GM23338 (cell line): Measurements from ENCODE around the gene KRT81. TPM values are rescaled to one million over a fixed set of nuclear protein-coding genes. Genes with fewer than 3 reads are reported as not detected.

Experiments used
- ATAC-seq: fragments of 200-7000 bp; cut with Tn5 transposase; 3 replicates; pipeline ENCODE4 v1.9.1; 2020
- DNase-seq: peaks from one replicate; pipeline ENCODE4 v3.0.0-alpha.2; 2015; ENCODE audit warnings: low spot score
- H2AFZ ChIP-seq: fragments of 200-600 bp; sonication (generic); 2 replicates; pipeline ENCODE4 v1.8.0; 2016; ENCODE audit warnings: antibody characterized with exemption, mild to moderate bottlenecking, moderate library complexity
- H3F3A ChIP-seq: fragments of 200-600 bp; sonication (generic); replicated peaks from 2 replicates; pipeline ENCODE4 v1.8.0; 2017; ENCODE audit warnings: antibody characterized with exemption, mixed run types, low read depth
- H3K27ac ChIP-seq: fragments of 200-600 bp; sonication (generic); 2 replicates; pipeline ENCODE4 v1.6.1; 2016; ENCODE audit warnings: low read depth
- H3K27me3 ChIP-seq: fragments of 200-600 bp; sonication (generic); 2 replicates; pipeline ENCODE4 v1.8.0; 2016; ENCODE audit warnings: mild to moderate bottlenecking, mixed run types, moderate library complexity; ENCODE audit not compliant: insufficient read depth
- H3K36me3 ChIP-seq: fragments of 200-600 bp; sonication (generic); 2 replicates; pipeline ENCODE4 v1.8.0; 2016; ENCODE audit warnings: mild to moderate bottlenecking; ENCODE audit not compliant: insufficient read depth
- H3K4me1 ChIP-seq: fragments of 200-600 bp; sonication (generic); 2 replicates; pipeline ENCODE4 v1.8.0; 2016; ENCODE audit warnings: mild to moderate bottlenecking, moderate library complexity; ENCODE audit not compliant: insufficient read depth
- H3K4me2 ChIP-seq: fragments of 200-600 bp; sonication (generic); 2 replicates; pipeline ENCODE4 v1.7.1; 2017; ENCODE audit warnings: mixed run types
- H3K4me3 ChIP-seq: fragments of 200-600 bp; sonication (generic); 2 replicates; pipeline ENCODE4 v1.6.1; 2016; ENCODE audit warnings: mixed run types
- H3K79me2 ChIP-seq: fragments of 200-600 bp; sonication (generic); replicated peaks from 2 replicates; pipeline ENCODE4 v1.8.0; 2017; ENCODE audit warnings: mild to moderate bottlenecking; ENCODE audit not compliant: insufficient read depth
- H3K9me2 ChIP-seq: fragments of 200-600 bp; sonication (generic); 2 replicates; pipeline ENCODE4 v1.8.0; 2017; ENCODE audit not compliant: insufficient read depth
- H4K20me1 ChIP-seq: fragments of 200-600 bp; sonication (generic); replicated peaks from 2 replicates; pipeline ENCODE4 v1.8.0; 2017; ENCODE audit warnings: mild to moderate bottlenecking; ENCODE audit not compliant: insufficient read depth
- H3K27ac Mint-ChIP-seq: 2 replicates; pipeline ENCODE4 v1.8.0; 2020; ENCODE audit warnings: inconsistent platforms, mild to moderate bottlenecking, moderate library complexity, mixed read lengths
- H3K27me3 Mint-ChIP-seq: 3 replicates; pipeline ENCODE4 v1.8.0; 2022; ENCODE audit warnings: low read depth, mild to moderate bottlenecking, moderate library complexity, mixed read lengths, inconsistent platforms; ENCODE audit not compliant: insufficient read depth, poor library complexity
- H3K36me3 Mint-ChIP-seq: 3 replicates; pipeline ENCODE4 v1.8.0; 2021; ENCODE audit warnings: low read depth, mild to moderate bottlenecking, inconsistent platforms, moderate library complexity, mixed read lengths
- H3K4me1 Mint-ChIP-seq: 3 replicates; pipeline ENCODE4 v1.8.0; 2020; ENCODE audit warnings: mild to moderate bottlenecking, inconsistent platforms, mixed read lengths
- H3K4me3 Mint-ChIP-seq: 3 replicates; pipeline ENCODE4 v1.8.0; 2021; ENCODE audit warnings: moderate library complexity, mild to moderate bottlenecking, inconsistent platforms, mixed read lengths
- H3K9me3 Mint-ChIP-seq: 3 replicates; pipeline ENCODE4 v1.8.0; 2020; ENCODE audit warnings: moderate library complexity, mild to moderate bottlenecking, inconsistent platforms, mixed read lengths
- CTCF ChIP-seq, 2 experiments: fragments of 200-600 bp in 1 of 2; sonication (generic) in 1 of 2; conservative IDR thresholded peaks; 2 replicates each; pipeline versions ENCODE4 v1.5.1 to v1.6.1; 2016 to 2017; ENCODE audit warnings: antibody characterized with exemption in 2 of 2, low read depth in 2 of 2, mild to moderate bottlenecking in 2 of 2, moderate library complexity in 1 of 2
- EZH2 ChIP-seq: fragments of 200-600 bp; sonication (generic); IDR thresholded peaks from one replicate; pipeline ENCODE4 v1.8.0; 2017; ENCODE audit warnings: antibody characterized with exemption, mild to moderate bottlenecking, low read depth; ENCODE audit not compliant: unreplicated experiment
- JUNB ChIP-seq: IDR thresholded peaks from one replicate; pipeline ENCODE4 v1.6.1; 2016; ENCODE audit warnings: antibody characterized with exemption; ENCODE audit not compliant: unreplicated experiment
- NANOG ChIP-seq: IDR thresholded peaks from 2 replicates; pipeline ENCODE4 v1.6.1; 2016; ENCODE audit warnings: antibody characterized with exemption, borderline replicate concordance
- ZNF331 ChIP-seq: fragments of 250-450 bp; sonication (Bioruptor Pico); IDR thresholded peaks from 2 replicates; pipeline ENCODE4 v1.5.0; 2020; ENCODE audit warnings: low read depth, mild to moderate bottlenecking, moderate library complexity
- ZNF462 ChIP-seq: fragments of 250-450 bp; sonication (Bioruptor Pico); IDR thresholded peaks from 2 replicates; pipeline ENCODE4 v1.5.0; 2020; ENCODE audit warnings: mild to moderate bottlenecking, moderate library complexity
- polyA plus RNA-seq: library from polyadenylated mRNA; unstranded; fragments of >200 nt; fragmentation: Nextera tagmentation; extraction: Ambion mirVana; gene quantifications from 2 replicates; pipeline ENCODE4 v1.2.1, GENCODE V29; 2016
- total RNA-seq: library from RNA; depleted of rRNA; stranded (reverse); fragments of >200 nt; shearing (Covaris generic); gene quantifications from 2 replicates; pipeline ENCODE4 v1.2.3, GENCODE V29; 2014

Gene KRT81
- total and polyA plus RNA-seq, 2 experiments from 2014 or later: not detected

GRCh38 chr12:52277486-52278245 is 13.7 kb downstream of the KRT81 start:
- no peak for ATAC-seq
- Histone ChIP-seq H3K27me3 (peaks cover 11% of the 10 kb centered on the region), H3F3A (no peaks in the 10 kb centered on the region), H3K9me2 (0 out of 2 replicates have a peak, but pooled peaks cover 3% of the 10 kb centered on the region), H3K36me3 (no peaks in the 10 kb centered on the region), H3K79me2 (no peaks in the 10 kb centered on the region), H3K4me1 (no peaks in the 10 kb centered on the region; the same call in 1 of the 2 replicates), H3K27ac (no peak overlapping the region), H3K4me2 (no peak overlapping the region), H4K20me1 (no peaks in the 10 kb centered on the region), H2AFZ (no peak overlapping the region), H3K4me3 (no peak overlapping the region)
- no peak for TF ChIP-seq ZNF331 (CRISPR knock-in tag)
- TF ChIP-seq EZH2: no peak
- no peak for TF ChIP-seq NANOG
- Mint-ChIP-seq H3K36me3 (no peaks in the 10 kb centered on the region), H3K27me3 (peaks cover 11% of the 10 kb centered on the region), H3K9me3 (no peaks in the 10 kb centered on the region), H3K4me1 (no peaks in the 10 kb centered on the region), H3K27ac (no peak overlapping the region), H3K4me3 (no peak overlapping the region)
- no peak for DNase-seq

- Histone ChIP-seq H3K36me3 (no peaks in the 10 kb centered on the region), H3K27me3 (peaks cover 11% of the 10 kb centered on the region), H3K4me2 (no peak overlapping the region), H3F3A (no peaks in the 10 kb centered on the region), H3K4me3 (no peak overlapping the region), H3K4me1 (no peaks in the 10 kb centered on the region; the same call in 1 of the 2 replicates), H3K79me2 (no peaks in the 10 kb centered on the region), H3K27ac (no peak overlapping the region), H4K20me1 (no peaks in the 10 kb centered on the region), H3K9me2 (0 out of 2 replicates have a peak, but pooled peaks cover 3% of the 10 kb centered on the region), H2AFZ (no peak overlapping the region)
- DNase-seq (no peak), ATAC-seq (no peak)
- no peaks in the 10 kb centered on the region for H3K4me1 Mint-ChIP-seq
- peaks cover 11% of the 10 kb centered on the region for H3K27me3 Mint-ChIP-seq
- H3K4me3 Mint-ChIP-seq: no peak overlapping the region
- no peaks in the 10 kb centered on the region for H3K36me3 Mint-ChIP-seq
- TF ChIP-seq NANOG (no peak), CTCF (conservative IDR thresholded peaks at IDR 0.05; ENCODE audit: low read depth in 2 of 2) (no peak), ZNF462 (CRISPR knock-in tag) (no peak), JUNB (no peak)
- no peaks in the 10 kb centered on the region for H3K9me3 Mint-ChIP-seq
- H3K27ac Mint-ChIP-seq: no peak overlapping the region
Measured at GRCh38 chr12:52275686-52276085, 15.6 kb downstream of the KRT81 start.
